Measurements from ENCODE around the gene TRPM2.
"Not testable (repeated sequence)": the region's sequence is repeated elsewhere in the genome, so short reads cannot be mapped to it uniquely, and the experiment has no call there.

TRPM2 gene

DNA sequence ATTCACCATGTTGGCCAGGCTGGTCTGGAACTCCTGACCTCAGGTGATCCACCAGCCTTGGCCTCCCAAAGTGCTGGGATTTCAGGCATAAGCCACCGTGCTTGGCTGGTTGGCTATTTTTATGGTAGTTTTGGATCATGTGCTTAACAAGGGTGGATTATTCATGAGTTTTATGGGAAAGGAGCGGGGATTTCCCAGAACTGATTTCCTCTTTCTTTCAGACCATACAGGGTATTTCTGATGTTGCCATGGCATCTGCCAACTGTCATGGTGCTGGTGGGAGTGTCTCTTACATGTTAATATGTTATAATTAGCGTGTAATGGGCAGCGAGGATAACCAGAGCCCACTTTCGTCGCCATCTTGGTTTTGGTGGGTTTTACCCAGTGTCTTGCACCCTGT is 3.2 kb downstream of the TRPM2 start:
- in situ Hi-C loops (cut with HindIII; ENCODE audit: low pct_unique_long_range_greater_than_20kb, low sequenced_read_pairs) = no loop called here
- TF ChIP-seq JUND (IDR thresholded peaks at IDR 0.05; ENCODE audit: low read depth) = no peak
- no peak for DNase-seq (ENCODE audit: low read depth in 1 of 2, low spot score in 1 of 2)

DNA sequence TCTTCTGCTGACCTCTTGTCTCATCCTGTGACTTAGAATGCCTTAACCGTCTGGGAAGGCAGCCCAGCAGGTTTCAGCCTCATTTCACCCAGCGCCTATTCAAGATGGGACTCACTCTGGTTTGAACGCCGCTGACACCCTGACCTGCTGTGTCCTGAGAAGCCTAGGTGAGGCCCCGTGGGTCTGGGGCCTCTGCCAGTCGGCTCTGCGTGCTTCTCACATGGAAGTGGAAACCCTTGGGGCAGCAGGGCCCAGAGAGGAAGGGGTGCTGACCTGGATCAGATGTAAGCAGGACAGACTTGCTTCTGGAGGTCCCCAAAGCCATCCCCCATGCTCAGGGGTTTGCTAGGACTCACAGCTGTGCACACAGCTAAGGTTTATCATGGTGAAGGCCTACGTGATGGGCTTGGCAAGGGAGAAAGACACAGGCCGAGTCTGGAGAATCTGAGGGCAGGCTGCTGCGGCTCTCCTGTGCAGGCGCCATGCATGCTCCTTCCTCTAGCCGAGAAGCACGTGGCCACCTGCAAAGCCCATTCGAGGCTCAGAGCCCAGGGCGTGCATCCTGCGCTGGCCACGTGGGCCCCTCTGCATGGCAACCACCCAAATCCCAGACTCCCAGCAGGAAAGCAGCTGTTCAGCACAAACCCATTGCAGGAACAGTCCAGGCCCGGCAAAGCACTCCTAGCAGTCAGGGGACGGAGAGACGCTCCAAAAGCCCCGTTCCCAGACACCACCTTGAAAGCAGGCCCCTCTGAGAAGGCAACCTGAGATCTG is 3.8 kb downstream of the TRPM2 start:
- no peak for DNase-seq (ENCODE audit: low read depth in 1 of 2, low spot score in 1 of 2)
- in situ Hi-C loops (cut with HindIII; ENCODE audit: low pct_unique_long_range_greater_than_20kb, low sequenced_read_pairs) = no loop called here
- no peak for TF ChIP-seq JUND (IDR thresholded peaks at IDR 0.05; ENCODE audit: low read depth)

DNA sequence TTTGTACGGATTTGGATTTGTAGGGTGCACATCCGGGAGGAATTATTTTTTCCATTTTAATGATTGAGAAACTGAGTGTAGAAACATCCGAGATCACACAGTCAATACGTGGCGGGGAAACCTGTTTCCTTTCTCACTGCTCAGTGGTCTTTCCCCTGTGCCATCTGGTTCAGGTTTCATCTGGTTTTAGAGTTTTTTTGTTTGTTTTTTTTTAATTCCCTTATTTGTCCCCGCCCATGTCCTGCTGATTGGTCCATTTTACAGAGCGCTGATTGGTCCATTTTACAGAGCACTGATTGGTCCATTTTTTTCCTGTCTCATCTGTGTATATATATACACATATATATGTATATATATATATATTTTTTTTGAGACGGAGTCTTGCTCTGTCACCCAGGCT is 6.0 kb downstream of the TRPM2 start:
- TF ChIP-seq JUND (IDR thresholded peaks at IDR 0.05; ENCODE audit: low read depth) = no peak
- no peak for DNase-seq (ENCODE audit: low read depth in 1 of 2, low spot score in 1 of 2)
- in situ Hi-C loops (cut with HindIII; ENCODE audit: low pct_unique_long_range_greater_than_20kb, low sequenced_read_pairs) = no loop called here

- DNase-seq (ENCODE audit: low read depth in 1 of 2, low spot score in 1 of 2) = no peak
- TF ChIP-seq JUND (IDR thresholded peaks at IDR 0.05; ENCODE audit: low read depth) = no peak
- in situ Hi-C loops (cut with HindIII; ENCODE audit: low pct_unique_long_range_greater_than_20kb, low sequenced_read_pairs) = no loop called here
These were observed 6.7 kb downstream of the TRPM2 start for GRCh38 chr21:44360159-44360558.

DNA sequence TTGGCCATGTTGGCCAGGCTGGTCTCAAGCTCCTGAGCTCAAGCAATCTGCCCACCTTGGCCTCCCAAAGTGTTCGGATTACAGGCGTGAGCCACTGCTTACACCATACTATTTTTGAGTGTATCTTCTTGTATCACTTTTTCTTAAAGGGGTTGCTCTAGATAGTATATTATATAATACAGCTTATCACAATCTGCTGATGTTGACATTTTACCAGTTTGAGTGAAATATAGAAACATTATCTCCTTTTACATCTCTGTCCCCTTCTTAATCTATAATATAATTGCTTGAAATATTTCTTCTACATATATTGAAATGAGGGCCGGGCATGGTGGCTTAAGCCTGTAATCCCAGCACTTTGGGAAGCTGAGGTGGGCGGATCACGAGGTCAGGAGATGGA is 8.5 kb downstream of the TRPM2 start:
- DNase-seq (ENCODE audit: low read depth in 1 of 2, low spot score in 1 of 2); in situ Hi-C loops (cut with HindIII; ENCODE audit: low pct_unique_long_range_greater_than_20kb, low sequenced_read_pairs): not testable (repeated sequence)

GRCh38 chr21:44363278-44363677 is 9.9 kb downstream of the TRPM2 start:
- in situ Hi-C loops (cut with HindIII; ENCODE audit: low pct_unique_long_range_greater_than_20kb, low sequenced_read_pairs) = no loop called here
- DNase-seq (ENCODE audit: low read depth in 1 of 2, low spot score in 1 of 2) = no peak

GRCh38 chr21:44364151-44365053 is 11.0 kb downstream of the TRPM2 start:
- in situ Hi-C loops (cut with HindIII; ENCODE audit: low pct_unique_long_range_greater_than_20kb, low sequenced_read_pairs) = no loop called here
- no peak for TF ChIP-seq JUND (IDR thresholded peaks at IDR 0.05; ENCODE audit: low read depth)
- no peak for DNase-seq (ENCODE audit: low read depth in 1 of 2, low spot score in 1 of 2)

More at GRCh38 chr21:44363278-44363677, 9.9 kb downstream of the TRPM2 start:
- TF ChIP-seq JUND (IDR thresholded peaks at IDR 0.05; ENCODE audit: low read depth) = no peak

- TF ChIP-seq JUND (IDR thresholded peaks at IDR 0.05; ENCODE audit: low read depth) = no peak
- in situ Hi-C loops (cut with HindIII; ENCODE audit: low pct_unique_long_range_greater_than_20kb, low sequenced_read_pairs) = no loop called here
These were observed 12.0 kb downstream of the TRPM2 start for GRCh38 chr21:44365251-44365966.

DNA sequence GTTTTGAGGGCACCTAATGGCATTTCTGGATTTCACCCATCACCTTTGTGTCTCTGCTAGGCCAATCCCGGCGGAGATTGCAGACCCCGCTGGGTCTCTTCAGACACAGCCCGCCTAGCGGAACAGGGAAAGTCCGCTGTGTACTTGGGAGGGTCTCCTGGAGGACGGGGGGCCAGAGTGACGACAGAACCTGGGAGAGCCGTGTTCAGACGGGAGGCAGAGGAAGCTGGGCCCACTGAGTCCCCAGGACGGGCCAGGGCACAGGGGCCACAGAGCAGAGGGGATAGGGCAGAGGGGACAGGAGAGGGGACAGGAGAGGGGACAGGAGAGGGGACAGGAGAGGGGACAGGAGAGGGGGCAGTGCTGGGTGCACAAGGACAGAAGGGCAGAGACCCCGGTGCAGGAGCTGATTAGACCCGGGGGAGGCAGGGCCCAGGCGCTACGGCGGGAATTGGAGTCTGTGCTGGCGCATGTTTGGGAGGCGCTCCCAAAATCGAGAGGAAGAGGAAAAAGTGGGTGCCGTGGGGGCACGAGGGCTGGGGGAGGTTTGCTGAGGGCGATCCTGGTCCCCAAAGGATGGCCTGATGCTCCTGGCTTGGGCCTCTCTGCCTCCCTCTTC is 12.7 kb downstream of the TRPM2 start:
- DNase-seq (ENCODE audit: low read depth in 1 of 2, low spot score in 1 of 2) = no peak
- in situ Hi-C loops (cut with HindIII; ENCODE audit: low pct_unique_long_range_greater_than_20kb, low sequenced_read_pairs) = no loop called here
- TF ChIP-seq JUND (IDR thresholded peaks at IDR 0.05; ENCODE audit: low read depth) = no peak

More at GRCh38 chr21:44365251-44365966, 12.0 kb downstream of the TRPM2 start:
- no peak for DNase-seq (ENCODE audit: low read depth in 1 of 2, low spot score in 1 of 2)

- no peak for DNase-seq (ENCODE audit: low read depth in 1 of 2, low spot score in 1 of 2)
- in situ Hi-C loops (cut with HindIII; ENCODE audit: low pct_unique_long_range_greater_than_20kb, low sequenced_read_pairs) = no loop called here
- no peak for TF ChIP-seq JUND (IDR thresholded peaks at IDR 0.05; ENCODE audit: low read depth)
These were observed 13.3 kb downstream of the TRPM2 start for GRCh38 chr21:44366586-44367211.

GRCh38 chr21:44368711-44369446 is 15.5 kb downstream of the TRPM2 start:
- TF ChIP-seq JUND (IDR thresholded peaks at IDR 0.05; ENCODE audit: low read depth) = no peak
- in situ Hi-C loops (cut with HindIII; ENCODE audit: low pct_unique_long_range_greater_than_20kb, low sequenced_read_pairs) = no loop called here
- DNase-seq (ENCODE audit: low read depth in 1 of 2, low spot score in 1 of 2) = no peak
